Mucosa of rectum (tissue), 2 donors: ENCODE results near the gene TTC8.
A peak's percentile ranks its signal among the peaks of the same experiment; 100 is the strongest.
"Not testable (repeated sequence)": the region's sequence is repeated elsewhere in the genome, so short reads cannot be mapped to it uniquely, and the experiment has no call there.

Experiments
- H3K27ac ChIP-seq, 2 donors: one replicate each; pipeline ENCODE4 v1.7.0; 2013; ENCODE audit warnings: inconsistent platforms in 2 of 2, low read depth in 2 of 2, low read length in 2 of 2
- H3K27me3 ChIP-seq, 2 donors: one replicate each; pipeline ENCODE4 v1.7.0; 2013; ENCODE audit warnings: low read length in 2 of 2; ENCODE audit not compliant: control insufficient read depth in 2 of 2, insufficient read depth in 2 of 2
- H3K36me3 ChIP-seq, 2 donors: one replicate each; pipeline ENCODE4 v1.7.0; 2013; ENCODE audit warnings: low read length in 2 of 2; ENCODE audit not compliant: control insufficient read depth in 2 of 2, insufficient read depth in 2 of 2
- H3K4me1 ChIP-seq, 2 donors: one replicate each; pipeline ENCODE4 v1.7.0; 2013; ENCODE audit warnings: low read length in 2 of 2, mild to moderate bottlenecking in 1 of 2; ENCODE audit not compliant: control insufficient read depth in 2 of 2, insufficient read depth in 2 of 2
- H3K4me3 ChIP-seq, 2 donors: one replicate each; pipeline ENCODE4 v1.7.0; 2013; ENCODE audit warnings: low read length in 2 of 2
- H3K9ac ChIP-seq, 2 donors: one replicate each; pipeline ENCODE4 v1.7.0; 2013; ENCODE audit warnings: low read length in 2 of 2, low read depth in 1 of 2, mild to moderate bottlenecking in 1 of 2
- H3K9me3 ChIP-seq, 2 donors: one replicate each; pipeline ENCODE4 v1.7.0; 2013; ENCODE audit warnings: low read length in 2 of 2; ENCODE audit not compliant: control insufficient read depth in 2 of 2
- donor health status: healthy.
- donor health status: Normal muscosa, but diverticular disease.

TTC8 gene

DNA sequence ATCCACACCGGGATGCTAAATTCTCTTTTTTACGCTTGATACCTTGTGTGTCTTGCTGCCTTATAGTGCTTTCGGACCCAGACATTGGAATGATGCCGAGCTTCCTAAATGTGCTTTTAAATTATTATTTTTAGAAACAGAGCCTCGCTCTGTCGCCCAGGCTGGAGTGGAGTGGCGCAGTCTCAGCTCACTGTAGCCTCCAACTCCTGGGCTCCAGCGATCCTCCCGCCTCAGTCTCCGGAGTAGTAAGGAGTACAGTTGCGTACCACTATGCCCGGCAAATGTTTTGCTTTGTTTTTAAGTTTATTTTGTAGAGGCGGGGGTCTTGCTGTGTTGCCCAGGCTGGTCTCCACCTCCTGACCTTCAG, 31.2 kb upstream of the TTC8 start:
- Histone ChIP-seq H3K27ac (peak overlapping the region in 1 of 2 donors; percentile 61), H3K9ac (peak overlapping the region; percentile 68 to 77)

DNA sequence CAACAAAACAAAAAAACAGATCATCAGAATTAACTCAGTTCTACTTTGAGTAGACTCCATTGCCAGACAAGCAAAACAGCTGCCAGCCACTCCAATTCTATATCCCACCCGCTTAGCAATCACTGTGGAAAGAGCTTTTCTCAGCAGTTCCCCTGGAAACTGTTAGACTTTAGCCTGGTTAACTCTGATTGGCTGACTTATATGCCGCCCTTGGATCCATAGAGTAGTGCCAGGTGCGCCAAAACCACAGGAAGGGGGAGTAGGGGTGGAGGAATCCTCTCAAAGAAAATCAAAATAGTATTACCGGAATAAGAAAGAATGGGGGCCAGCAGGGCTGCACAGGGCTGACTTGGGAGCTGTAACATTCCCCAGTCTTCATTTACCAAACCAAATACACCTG, 26.3 kb upstream of the TTC8 start:
- no peak overlapping the region for H3K27ac ChIP-seq

More for the DNA sequence above, 31.2 kb upstream of the TTC8 start:
- H3K9me3 ChIP-seq = no peaks in the 10 kb centered on the region
- peaks cover 3 to 6% of the 10 kb centered on the region in 2 donors for H3K4me1 ChIP-seq
- H3K27me3 ChIP-seq = no peaks in the 10 kb centered on the region
- no peaks in the 10 kb centered on the region for H3K36me3 ChIP-seq
- peak overlapping the region; percentile 81 to 85 for H3K4me3 ChIP-seq

DNA sequence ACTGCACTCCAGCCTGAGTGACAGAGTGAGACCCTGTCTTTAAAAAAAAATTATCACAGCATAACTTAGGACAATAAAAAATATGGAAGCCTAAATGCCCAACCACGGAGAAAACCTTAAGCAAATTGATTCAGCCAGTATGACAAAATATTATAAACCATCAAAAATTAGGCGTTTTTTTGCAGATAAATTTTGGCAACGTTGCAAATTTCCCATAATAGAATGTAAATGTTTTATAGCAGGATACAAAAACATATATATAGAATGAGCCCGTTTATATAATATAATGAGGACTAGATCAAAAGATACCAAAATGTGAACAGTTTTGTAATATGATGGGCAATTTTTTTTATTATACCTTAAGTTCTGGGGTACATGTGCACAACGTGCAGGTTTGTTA, 24.9 kb upstream of the TTC8 start:
- Histone ChIP-seq H3K4me3 (no peak overlapping the region), H3K27ac (no peak overlapping the region), H3K36me3 (no peaks in the 10 kb centered on the region), H3K9me3 (peaks cover 0 to 2% of the 10 kb centered on the region in 2 donors), H3K27me3 (peaks cover 0 to 2% of the 10 kb centered on the region in 2 donors), H3K9ac (no peak overlapping the region), H3K4me1 (no peaks in the 10 kb centered on the region)

More for the DNA sequence above, 26.3 kb upstream of the TTC8 start:
- Histone ChIP-seq H3K4me1 (peaks cover 0 to 3% of the 10 kb centered on the region in 2 donors), H3K4me3 (no peak overlapping the region), H3K27me3 (no peaks in the 10 kb centered on the region), H3K36me3 (no peaks in the 10 kb centered on the region), H3K9me3 (no peaks in the 10 kb centered on the region), H3K9ac (no peak overlapping the region)

DNA sequence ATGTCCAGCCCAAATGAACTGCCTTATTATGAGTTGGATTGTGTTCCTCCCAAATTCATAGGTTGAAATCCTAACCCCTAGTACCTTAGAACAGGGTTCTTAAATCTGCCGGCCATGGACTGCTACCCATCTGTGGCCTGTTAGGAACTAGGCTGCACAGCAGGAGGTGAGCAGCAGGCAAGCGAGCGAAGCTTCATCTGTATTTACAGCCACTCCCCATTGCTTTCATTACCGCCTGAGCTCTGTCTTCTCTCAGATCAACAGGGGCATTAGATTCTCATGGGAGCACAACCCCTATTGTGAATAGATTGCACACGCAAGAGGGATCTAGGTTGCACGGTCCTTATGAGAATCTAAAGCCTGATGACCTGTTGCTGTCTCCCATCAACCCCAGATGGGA, 21.9 kb upstream of the TTC8 start:
- Histone ChIP-seq H3K4me1 (no peaks in the 10 kb centered on the region), H3K9ac (no peak overlapping the region), H3K36me3 (no peaks in the 10 kb centered on the region), H3K4me3 (no peak overlapping the region), H3K27me3 (peaks cover 0 to 2% of the 10 kb centered on the region in 2 donors), H3K27ac (no peak overlapping the region), H3K9me3 (peaks cover 0 to 2% of the 10 kb centered on the region in 2 donors)

DNA sequence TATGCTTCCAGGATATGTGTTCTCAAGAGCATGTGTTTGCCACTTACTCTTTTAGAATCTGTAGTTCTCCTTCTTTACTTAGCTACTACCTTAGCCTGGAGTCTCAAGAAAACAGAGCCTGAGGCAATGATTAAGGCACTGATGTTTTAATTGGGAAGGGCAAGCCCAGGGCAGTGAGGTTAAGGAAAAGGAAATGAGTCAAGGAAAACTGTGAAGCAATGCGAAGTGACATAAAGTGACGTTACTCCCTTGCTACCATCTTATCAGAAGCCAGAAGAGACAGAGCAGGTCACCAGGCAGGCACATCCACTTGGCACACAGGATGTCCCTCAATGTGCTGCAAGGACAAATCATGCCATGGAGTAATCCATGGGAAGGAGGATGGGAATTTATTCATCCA, 20.4 kb upstream of the TTC8 start:
- Histone ChIP-seq H3K36me3 (no peaks in the 10 kb centered on the region), H3K27me3 (peaks cover 0 to 2% of the 10 kb centered on the region in 2 donors), H3K4me1 (no peaks in the 10 kb centered on the region), H3K9me3 (peaks cover 0 to 2% of the 10 kb centered on the region in 2 donors), H3K27ac (no peak overlapping the region), H3K4me3 (no peak overlapping the region), H3K9ac (no peak overlapping the region)

DNA sequence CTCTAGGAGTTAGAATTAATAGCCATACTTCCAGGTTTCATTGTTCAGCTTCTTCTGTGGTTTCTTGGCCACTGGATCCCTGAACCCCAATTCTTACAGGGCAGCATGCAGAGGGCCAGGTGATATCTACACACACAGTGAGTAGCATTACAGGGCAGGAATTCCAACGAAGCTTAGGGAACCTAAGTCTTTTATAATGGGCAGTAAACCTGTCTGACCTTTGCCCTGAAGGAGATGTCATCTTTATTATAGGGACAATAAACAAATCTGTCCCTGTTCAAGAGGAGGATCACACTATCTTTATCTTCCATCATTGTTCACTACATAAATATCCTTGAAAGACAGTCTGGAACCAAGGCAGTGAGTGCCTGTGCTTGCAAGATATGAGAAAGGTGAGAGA, 20.0 kb upstream of the TTC8 start:
- peaks cover 0 to 2% of the 10 kb centered on the region in 2 donors for H3K27me3 ChIP-seq
- peaks cover 0 to 2% of the 10 kb centered on the region in 2 donors for H3K9me3 ChIP-seq
- H3K36me3 ChIP-seq = no peaks in the 10 kb centered on the region
- no peak overlapping the region for H3K4me3 ChIP-seq
- H3K4me1 ChIP-seq = no peaks in the 10 kb centered on the region
- no peak overlapping the region for H3K9ac ChIP-seq
- H3K27ac ChIP-seq = no peak overlapping the region

DNA sequence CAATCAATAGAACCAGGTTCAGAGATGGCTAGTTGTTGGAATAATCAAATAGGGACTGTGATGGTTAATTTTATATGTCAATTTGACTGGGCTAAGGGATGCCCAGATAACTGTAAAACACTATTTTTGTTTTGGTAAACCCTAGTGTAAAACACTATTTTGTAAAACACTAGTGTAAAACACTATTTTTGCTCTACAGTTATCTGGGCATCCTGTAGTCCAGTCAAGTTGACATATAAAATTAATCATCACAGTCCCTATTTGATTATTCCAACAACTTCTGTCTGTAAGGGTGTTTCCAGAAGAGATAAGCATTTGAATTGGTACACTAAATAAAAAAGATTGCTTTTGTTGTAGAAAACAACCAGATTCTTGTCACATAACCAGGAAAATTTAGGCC, 16.1 kb upstream of the TTC8 start:
- peaks cover 0 to 2% of the 10 kb centered on the region in 2 donors for H3K9me3 ChIP-seq
- no peak overlapping the region for H3K4me3 ChIP-seq
- H3K27me3 ChIP-seq = peaks cover 0 to 2% of the 10 kb centered on the region in 2 donors
- H3K9ac ChIP-seq = no peak overlapping the region
- H3K36me3 ChIP-seq = no peaks in the 10 kb centered on the region
- no peak overlapping the region for H3K27ac ChIP-seq
- H3K4me1 ChIP-seq = no peaks in the 10 kb centered on the region

DNA sequence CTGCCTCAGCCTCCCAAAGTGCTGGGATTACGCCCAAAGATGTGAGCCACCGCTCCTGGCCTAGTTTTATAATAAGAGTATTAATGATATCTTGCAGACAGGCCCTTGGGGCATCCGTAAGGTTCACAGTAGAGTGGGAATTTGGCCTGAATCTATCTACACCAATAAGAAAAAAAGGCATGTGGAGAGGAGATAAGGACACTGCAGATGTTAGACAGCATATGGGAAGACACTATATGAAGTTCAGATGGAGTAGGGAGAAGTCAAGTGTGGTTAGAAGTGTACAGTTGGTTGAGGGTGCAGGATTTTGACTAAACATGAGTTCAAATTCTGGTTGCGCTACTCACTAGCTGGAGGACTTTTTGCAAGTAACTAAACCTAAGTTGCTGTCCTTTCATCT, 8.5 kb upstream of the TTC8 start:
- no peak overlapping the region for H3K27ac ChIP-seq
- no peaks in the 10 kb centered on the region for H3K9me3 ChIP-seq
- no peak overlapping the region for H3K9ac ChIP-seq
- no peaks in the 10 kb centered on the region for H3K4me1 ChIP-seq
- no peaks in the 10 kb centered on the region for H3K36me3 ChIP-seq
- H3K4me3 ChIP-seq = no peak overlapping the region
- no peaks in the 10 kb centered on the region for H3K27me3 ChIP-seq

DNA sequence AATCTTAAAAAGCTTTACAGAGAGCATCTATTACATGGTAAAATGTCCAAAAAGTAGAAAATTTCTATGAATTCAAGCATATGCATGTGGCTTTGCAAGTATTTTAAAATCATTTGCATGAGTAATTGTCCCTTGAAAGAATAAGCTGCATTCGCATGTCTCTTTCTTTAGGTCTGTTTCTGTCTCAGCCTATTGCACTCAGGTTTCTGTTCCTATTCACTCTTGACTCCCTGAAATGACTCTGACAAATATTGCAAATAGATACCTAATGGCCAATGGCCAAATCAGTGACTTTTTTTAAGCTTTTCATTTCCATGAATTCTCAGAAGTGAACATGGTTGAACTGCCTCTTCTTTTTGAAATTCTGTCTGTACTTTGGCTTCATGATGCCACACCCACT, 6.4 kb upstream of the TTC8 start:
- no peaks in the 10 kb centered on the region for H3K36me3 ChIP-seq
- H3K4me1 ChIP-seq = no peaks in the 10 kb centered on the region
- no peak overlapping the region for H3K4me3 ChIP-seq
- H3K9me3 ChIP-seq = no peaks in the 10 kb centered on the region
- H3K27me3 ChIP-seq = no peaks in the 10 kb centered on the region
- H3K27ac ChIP-seq = no peak overlapping the region
- H3K9ac ChIP-seq = no peak overlapping the region

DNA sequence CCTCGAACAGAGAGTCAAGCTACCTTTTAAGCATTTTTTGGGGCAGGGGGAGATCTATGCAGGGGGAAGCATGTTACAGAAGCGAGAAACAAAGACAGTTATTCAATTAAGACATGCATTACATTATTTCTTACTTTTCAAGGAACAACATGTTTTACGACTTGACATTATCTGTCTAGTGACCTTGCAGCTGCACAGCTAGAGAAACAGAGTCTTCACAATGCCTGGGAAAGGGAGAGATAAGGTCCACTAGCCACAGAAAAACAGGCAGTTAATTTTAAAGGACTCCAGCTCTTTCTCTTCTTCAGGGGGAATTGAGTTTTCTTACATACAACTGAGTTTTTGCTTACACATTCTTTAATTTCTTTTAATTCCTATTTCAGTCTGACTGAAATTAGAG, 4.8 kb upstream of the TTC8 start:
- H3K4me3 ChIP-seq, H3K4me1 ChIP-seq, H3K36me3 ChIP-seq, H3K27ac ChIP-seq, H3K9ac ChIP-seq, H3K27me3 ChIP-seq, H3K9me3 ChIP-seq: not testable (repeated sequence)

DNA sequence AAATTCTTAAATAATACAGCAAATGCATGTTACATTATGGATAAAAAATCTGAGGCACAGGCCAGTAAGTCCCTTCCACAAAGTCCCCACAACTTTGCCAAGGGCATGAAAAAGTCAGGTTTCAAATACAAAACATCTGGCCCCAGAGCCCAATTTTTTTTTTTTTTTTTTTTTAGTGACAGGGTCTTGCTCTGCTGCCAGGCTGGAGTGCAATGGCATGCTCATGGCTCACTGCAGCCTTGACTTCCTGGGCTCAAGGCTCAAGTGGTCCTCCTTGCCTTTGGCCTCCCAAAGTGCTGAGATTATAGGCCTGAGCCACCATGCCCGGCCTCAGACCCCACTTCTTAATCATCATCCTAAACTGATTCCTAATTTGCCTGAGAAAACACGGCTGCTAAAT, 3.1 kb upstream of the TTC8 start:
- peaks cover 5 to 8% of the 10 kb centered on the region in 2 donors for H3K4me1 ChIP-seq
- no peak overlapping the region for H3K9ac ChIP-seq
- H3K4me3 ChIP-seq = no peak overlapping the region
- no peak overlapping the region for H3K27ac ChIP-seq
- H3K36me3 ChIP-seq = no peaks in the 10 kb centered on the region
- H3K27me3 ChIP-seq = no peaks in the 10 kb centered on the region
- no peaks in the 10 kb centered on the region for H3K9me3 ChIP-seq
